Suppressor macrophage (primary cell): ENCODE results near the gene CAMK2A.

ENCODE experiments used
- DNase-seq, 4 experiments: peaks; one replicate each; pipeline ENCODE4 v3.0.0-alpha.2; 2020 to 2022

The CAMK2A gene

DNA sequence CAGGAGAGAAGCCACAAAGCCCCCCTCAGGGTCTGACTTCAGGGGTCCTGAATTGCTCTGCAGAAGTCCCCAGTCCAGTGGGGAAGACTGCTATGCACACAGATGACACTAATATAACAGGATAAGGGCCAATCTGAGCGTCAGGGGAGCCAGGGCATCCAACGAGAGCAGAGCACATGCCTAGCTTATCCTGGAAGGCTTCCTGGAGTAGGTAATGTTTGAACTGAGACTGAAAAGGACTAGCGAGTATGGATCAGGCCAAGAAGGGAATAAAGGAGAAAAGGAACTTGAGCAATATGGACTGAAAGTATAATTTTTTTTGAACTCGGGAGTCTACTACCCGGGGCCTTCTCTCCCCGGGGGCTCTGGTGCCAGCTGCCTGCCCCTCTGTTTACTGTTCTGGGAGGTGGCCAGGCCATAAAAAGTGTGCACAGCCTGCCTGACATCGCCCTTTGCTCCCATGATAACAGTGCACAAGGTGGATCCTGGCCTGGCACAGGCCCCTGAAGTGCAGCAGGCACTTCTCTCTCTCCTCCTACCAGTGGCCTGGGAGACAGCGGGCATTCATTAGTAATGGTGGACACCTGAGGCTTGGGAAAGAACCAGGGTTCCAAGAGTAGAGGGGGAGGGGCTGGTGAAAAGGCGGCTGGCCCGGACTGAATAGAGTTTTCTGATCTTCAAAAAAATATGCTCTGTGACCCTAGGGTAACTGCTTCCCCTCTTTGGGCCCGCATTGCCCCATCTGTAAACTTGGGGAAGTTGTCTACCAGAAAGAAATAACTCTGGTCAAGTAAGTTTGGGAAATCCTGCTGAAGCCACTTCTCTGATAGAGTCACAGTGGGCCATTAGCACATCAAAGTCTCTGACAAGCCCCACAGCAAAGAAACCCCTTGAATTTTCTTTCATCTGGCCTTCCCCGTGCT, 104.3 kb downstream of the CAMK2A start:
- peak; percentile 62 to 85 (median 77) for DNase-seq

DNA sequence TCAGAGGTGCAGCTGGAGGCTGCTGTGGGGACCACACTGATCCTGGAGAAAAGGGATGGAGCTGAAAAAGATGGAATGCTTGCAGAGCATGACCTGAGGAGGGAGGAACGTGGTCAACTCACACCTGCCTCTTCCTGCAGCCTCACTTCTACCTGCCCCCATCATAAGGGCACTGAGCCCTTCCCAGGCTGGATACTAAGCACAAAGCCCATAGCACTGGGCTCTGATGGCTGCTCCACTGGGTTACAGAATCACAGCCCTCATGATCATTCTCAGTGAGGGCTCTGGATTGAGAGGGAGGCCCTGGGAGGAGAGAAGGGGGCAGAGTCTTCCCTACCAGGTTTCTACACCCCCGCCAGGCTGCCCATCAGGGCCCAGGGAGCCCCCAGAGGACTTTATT, 105.6 kb downstream of the CAMK2A start:
- no peak for DNase-seq

DNA sequence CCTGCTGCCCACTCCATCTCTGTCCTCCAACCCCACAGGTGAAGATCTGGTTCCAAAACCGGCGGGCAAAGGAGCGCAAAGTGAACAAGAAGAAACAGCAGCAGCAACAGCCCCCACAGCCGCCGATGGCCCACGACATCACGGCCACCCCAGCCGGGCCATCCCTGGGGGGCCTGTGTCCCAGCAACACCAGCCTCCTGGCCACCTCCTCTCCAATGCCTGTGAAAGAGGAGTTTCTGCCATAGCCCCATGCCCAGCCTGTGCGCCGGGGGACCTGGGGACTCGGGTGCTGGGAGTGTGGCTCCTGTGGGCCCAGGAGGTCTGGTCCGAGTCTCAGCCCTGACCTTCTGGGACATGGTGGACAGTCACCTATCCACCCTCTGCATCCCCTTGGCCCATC, 106.1 kb downstream of the CAMK2A start:
- DNase-seq, result no peak

DNA sequence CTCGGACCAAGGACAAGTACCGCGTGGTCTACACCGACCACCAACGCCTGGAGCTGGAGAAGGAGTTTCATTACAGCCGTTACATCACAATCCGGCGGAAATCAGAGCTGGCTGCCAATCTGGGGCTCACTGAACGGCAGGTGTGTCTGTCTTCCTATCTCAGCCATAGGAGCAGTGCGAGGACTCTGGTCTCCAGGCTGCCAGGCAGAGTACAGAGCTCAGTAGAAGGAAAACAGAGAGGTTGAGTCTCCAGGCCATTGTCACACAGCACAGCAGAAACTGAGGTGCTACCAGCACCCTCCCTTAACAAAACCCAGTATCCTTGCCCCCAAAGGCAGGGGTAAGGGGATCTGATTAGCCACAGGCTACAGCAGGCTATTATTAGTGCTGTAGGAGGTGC, 106.8 kb downstream of the CAMK2A start:
- DNase-seq, result no peak

DNA sequence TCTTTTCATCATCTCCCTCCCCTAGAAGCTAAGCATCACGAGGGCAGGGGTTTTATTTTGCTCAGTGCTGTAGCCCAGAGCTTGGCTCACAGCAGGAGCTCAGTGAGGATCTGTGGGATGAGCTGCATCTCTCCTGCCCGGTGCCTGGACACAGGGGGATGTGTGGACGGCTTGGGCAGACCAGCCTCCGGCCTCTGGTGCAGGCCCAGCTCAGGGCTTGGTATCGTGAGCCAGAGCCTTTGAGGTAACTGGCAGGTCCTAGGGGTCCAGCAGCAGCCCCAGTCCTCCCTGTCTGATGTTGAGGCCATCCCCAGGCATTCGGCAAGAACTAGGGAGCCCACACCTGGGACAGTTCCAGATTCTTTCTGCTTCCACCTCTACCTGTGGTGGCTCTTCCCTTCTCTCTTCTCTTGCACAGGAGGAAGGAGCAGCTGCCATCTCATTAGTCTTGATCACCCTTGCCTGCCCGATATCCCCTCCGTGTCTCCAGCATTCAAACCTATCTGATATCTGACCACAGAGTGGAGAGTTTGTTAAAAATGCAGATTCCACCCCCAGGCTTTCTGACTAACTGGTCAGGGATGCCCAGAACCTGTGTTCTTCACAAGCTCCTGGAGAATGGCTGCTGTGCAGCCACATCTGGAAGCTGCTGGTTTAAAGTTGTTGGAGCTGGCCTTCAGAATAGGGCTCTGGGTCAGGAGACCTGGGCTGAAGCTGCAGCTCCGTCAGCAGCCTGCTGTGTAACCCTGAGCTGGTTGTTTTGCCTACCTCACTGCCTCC, 107.6 kb downstream of the CAMK2A start:
- DNase-seq, result no peak

DNA sequence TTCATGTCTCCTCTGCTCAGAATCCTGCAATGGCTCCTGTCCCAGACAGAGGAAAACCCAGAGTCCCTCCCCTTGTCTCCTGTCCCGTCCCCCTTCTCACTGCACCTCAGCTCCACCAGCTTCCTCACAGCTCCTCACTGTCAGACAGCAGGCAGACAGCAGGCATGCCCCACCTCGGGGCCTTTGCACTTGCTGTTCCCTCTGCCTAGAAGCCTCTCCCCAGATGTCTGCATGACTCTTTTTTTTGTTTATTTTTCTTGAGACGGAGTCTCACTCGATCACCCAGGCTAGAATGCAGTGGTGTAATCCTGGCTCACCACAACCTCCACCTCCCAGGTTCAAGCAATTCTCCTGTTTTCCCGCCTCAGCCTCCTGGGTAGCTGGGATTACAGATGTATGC, 108.5 kb downstream of the CAMK2A start:
- peak in 1 of 4 experiments; percentile 31 for DNase-seq

DNA sequence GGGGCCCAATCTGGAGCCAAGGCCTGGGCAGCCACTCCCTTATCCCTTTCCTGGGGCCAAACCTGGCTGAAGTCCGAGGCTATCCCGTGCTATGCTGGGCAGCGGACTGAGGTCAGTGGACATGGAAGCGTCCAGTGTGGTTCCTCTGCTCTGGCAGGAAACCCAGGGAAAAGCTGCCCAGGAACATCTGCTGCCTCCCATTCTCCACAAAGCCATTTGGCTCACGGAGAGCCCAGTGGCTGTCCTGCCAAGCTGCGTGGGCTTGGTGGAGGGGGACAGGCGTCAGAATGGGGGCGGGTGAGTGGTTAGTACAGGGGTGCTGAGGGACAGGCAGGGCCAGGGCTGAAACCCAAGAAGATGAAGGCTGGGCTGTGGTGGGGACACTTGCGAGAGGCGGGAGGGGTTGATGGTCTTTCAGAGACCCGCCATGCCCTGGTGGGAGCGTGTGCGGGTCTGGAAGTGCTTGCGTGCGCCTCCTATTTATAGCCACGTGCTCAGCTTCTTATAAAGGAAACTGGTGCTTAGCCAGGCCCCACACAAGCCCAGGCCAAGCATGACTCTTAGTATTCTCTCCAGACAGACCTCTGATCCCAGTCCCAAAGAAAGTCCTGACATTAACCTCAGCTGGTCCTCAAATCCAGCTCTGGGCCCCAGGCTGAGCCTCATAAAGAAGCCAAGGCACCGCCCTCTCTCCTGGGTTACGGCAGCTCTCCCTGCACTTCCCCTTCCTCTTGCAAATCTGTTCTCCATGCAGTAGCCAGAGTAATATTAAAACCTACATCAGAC, 109.1 kb downstream of the CAMK2A start:
- peak; percentile 56 to 78 (median 72) for DNase-seq

DNA sequence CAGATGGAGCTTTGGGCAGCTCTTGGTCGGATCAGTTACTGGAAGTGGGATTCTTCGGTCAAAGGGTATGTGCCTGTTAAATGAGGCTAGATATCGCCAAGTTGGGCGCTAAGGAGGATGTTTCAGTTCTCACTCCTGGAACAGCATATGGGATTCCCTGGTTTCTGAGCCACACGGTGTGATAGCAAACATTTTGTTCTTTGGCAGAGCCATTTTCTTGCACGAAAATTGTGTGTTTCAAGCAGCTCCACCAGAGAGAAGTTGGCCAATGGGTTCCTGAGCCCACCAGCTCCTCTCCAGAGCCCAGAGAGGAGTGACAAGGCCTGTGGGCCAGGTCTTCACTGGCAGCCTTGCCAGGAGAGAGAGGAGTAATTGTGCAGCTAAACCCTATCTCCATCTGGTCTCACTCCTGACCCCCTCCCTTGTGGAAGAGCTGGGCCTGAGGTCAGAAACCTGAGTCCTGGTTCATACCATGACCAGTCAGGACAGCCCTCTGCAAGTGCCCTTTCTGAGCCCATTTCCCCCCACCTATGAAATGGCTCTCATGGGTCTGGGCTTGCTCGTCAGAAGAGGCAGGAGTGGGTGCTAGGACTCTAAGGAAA, 110.5 kb downstream of the CAMK2A start:
- no peak for DNase-seq

DNA sequence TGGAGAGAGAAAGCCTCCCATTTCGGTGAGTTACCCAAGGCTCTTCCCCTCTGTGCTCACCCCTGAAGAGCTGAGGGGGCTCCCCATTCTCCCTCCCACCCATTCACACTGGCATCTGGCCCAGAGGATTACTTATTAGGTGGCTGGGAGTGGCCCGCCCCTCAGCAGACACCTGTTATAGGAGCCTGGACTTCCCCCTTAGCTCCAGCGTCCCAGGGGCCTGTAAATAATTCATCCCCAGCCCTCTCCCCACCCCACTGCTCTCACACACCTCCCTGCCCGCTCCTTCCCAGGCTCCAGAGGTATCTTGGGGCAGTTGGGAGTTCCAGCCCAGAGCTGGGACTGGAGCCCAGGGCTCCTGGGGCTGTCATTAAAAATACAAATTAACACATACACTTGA, 111.3 kb downstream of the CAMK2A start:
- no peak for DNase-seq

DNA sequence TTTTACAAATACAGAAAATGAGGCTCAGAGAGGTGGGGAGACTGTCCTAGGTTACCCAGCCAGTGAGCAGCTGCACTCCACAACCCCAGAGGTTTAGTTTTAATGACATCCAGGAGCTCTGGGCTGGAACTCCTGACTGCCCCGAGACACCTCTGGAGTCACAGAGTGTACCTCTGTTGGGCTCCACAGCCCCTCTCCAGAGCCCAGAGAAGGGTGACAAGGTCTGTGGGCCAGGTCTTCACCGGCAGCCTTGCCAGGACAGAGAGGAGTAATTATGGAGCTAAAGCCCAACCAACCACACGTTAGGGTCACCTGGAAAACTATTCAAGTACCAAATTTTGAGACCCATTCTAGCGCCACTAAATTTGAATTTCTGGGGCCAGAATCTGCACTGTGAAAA, 111.9 kb downstream of the CAMK2A start:
- no peak for DNase-seq

DNA sequence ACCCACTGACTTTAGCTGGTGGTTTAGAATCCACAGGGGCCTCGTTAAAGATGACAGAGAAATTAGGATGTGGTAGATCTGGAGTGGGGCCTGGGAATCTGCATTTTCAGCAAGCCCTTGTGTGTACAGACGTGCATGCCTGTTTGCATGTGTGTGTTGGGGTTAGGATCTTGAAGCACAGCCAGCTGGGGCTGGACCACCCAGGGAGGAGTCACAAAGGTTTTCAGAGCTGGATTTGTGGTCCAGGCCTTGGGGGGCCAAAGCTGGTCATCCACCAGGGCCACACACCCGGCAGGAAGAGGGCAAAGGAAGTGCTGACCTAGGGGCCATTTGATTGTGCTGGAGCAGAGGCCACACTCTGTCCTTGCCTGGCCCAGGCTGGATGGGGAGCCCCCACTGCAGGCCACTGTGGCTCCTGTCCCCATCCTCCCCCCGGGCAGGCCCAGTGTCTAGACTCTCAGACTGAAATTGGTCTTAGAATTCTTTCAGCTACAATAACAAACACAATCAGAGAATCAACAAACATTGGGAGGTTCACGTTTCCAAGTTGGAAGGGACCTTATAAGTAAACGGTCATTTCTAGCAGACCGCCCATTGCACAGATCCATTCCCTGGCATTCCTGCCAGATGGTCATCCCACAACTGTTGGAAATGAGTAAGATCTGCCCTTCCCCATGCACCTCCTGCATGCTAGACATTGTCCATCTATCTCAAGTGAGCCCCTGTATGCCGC, 112.7 kb downstream of the CAMK2A start:
- no peak for DNase-seq

DNA sequence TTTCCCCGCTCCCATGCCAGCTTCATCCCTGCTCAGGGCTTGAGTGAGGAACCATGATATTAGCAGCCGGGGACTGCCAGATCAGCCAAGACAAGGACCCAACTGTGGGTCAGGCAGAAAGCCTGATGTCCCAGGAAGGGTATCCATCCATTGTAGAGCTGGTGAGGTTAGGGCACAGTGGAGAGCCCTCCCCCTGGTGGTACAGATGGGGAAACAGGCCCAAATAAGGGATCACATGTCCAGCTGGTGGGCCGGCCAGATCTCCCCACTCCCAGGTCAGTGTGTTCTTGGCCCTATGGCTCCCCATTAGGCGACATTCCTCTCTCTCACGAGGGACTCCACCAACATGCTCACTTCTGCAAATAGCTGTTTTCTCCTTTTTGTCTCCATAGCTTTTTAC, 114.0 kb downstream of the CAMK2A start:
- peak; percentile 39 to 61 (median 50) for DNase-seq

DNA sequence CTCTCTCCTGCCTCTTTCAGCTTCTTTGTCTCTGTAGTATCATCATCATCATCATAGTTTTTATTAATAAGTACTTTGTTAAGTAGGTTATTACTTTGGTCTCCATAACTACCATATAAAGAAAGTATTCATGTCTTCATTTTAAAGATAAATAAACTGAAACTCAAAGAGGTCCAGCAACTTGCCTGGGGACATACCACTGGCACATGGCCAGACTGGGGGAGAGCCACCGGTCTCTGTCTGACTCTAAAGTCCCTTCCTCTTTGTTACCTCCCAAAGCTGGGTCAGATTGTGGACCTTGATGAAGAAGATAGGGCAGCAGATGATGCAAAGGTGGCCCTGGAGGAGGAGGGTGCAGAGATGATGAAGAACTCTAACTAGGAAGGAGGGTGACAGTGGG, 114.5 kb downstream of the CAMK2A start:
- DNase-seq, result no peak

DNA sequence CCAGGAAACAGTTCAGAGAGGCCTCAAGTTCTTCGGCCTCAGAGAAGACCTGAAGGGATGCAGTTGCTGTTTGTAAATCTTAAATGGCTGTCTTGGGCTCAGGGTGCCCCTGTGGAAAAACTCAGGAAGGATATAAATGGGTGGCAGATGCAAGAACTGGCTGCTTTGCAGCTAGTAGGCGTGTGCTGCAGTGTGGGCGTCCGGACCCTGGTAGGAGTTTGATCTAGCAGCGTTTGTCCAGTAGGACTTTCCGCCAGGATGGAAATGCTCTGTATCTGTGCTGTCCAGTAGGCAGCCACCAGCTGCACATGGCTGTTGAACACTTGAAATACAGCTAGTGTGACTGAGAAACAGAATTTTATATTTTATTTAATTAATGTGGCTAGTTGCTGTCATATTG, 115.3 kb downstream of the CAMK2A start:
- DNase-seq, result no peak

DNA sequence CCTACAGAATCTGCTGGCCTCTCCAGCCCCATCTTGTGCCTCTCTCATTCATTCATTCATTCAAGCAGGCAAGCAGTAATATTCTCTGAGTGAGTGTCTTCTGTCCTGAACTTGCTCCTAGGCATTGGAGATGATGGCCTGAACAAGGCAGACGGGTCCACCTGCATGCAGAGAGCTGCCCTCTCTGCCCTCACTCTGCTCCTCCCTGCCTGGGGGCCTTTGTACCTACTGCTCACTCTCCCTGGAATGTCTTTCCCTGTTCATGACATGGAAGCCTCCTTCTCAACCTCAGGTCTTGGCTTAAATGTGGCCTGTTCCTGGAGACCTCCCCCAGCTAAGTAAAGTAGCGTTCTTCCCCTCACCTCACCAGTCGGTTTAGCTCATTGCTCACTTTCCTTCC, 116.4 kb downstream of the CAMK2A start:
- no peak for DNase-seq

DNA sequence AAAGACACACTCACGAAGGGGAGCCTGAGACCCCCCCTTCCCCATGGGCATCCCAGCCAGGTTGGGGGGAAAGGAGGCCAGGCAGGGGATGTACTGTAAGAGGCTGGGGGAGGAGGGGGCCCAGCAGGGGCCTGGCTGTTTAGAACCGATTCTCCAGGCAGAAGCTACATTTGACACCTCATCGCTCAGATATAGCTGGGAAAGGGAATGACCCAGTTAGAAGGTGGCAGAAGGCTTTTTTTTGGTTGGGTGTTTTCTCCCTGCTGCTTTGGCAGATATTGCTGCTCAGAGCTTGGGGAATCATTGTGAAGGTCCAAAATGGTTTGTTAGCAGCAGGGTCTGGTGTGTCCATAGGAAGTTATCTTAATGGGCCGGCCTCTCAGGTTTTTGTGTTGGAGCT, 117.0 kb downstream of the CAMK2A start:
- DNase-seq, result no peak

DNA sequence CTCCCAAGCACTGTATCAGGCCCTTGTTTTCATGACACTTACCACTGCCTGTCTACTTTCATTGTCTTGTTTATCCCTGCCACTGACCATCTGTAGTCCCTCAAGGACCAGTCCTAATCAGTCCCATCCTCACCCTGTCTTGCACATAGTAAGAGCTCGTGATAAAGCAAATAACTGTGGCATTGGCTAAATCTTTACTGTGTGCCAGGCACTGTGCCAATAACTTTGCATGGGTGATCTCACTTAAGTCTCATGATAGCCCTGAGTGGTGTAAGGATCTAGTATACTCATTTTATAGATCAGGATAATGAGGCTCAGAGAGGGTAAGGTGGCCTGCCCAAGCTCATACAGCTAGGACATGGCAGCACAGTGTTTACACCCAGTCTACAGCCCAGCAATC, 117.4 kb downstream of the CAMK2A start:
- no peak for DNase-seq
